NCI-H2171 treated with DMSO at 0.1 percent for 48 hours (cell line): ENCODE measurements around the gene NUDT21.
"Not testable (repeated sequence)": the region's sequence is repeated elsewhere in the genome, so short reads cannot be mapped to it uniquely, and the experiment has no call there.

Experiments used
- DNase-seq: peaks from one replicate; lab custom pipeline; 2025; lab: John Stamatoyannopoulos, UW

The NUDT21 gene

DNA sequence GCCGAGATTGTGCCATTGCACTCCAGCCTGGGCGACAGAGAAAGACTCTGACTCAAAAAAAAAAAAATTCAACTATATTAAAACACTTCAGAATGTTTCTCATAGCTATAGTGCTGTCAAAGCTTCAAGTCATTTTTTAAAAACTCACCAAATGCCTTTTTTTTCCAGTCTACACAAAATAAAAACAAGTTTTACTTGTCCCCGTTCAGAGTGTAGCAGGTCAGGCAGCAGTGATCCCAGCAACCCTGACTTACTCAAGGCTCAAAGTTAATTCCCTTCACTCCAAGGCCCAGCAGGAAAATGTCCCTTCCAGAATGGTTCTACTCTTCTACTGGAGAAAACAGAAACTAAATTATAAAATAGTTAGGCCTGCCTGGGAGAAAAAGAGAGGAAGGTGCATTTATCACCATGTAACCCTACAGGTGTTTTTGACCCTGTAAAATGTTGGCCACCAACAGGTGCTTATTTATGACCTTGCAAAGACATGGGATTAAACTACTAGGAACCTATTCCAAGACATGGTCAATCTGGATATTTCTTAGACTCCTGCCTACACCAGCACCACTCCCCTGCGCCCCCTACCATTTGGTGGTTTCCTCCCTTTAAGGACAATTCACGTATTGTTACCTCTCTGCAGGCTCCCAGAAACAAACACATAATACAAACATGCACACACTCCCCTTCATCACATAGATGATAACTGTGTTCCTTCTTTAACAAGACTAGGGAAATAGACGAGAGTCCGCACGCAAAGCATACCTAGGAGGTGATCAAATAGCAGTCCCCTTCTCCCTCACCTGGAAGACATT lies 31.2 kb downstream of the NUDT21 start:
- no peak for DNase-seq

DNA sequence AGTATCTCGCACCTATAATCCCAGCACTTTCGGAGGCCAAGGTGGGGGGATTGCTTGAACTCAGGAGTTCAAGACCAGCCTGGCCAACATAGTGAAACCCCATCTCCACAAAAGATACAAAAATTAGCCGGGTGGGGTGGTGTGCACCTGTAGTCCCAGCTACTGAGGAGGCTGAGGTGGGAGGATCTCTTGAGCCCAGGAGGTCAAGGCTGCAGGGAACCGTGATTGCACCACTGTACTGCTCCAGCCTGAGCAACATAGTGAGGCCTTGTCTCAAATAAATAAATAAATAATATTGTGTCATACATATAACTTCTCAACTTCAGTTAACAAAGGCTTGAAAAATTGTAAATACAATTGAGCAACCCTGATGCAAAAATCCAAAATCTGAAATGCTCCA lies 34.0 kb downstream of the NUDT21 start:
- no peak for DNase-seq

DNA sequence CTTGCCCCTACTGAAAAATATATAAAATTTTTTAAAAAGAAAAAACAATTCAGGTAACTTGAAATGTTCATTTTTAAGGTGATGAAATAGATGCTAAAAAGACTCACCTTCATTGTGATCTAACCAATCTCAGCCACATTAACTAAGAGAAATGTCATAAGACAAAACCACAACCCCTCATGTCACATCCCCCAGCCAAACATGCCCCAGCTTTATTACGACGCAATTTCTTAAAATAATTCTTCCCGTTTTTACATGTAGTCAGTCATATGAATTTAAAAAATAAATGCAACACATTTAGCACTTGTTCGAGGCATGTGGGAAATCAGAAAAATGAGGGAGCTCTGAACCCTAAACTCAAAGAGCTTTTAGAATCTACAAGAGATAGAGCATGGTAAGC lies 35.3 kb downstream of the NUDT21 start:
- no peak for DNase-seq

DNA sequence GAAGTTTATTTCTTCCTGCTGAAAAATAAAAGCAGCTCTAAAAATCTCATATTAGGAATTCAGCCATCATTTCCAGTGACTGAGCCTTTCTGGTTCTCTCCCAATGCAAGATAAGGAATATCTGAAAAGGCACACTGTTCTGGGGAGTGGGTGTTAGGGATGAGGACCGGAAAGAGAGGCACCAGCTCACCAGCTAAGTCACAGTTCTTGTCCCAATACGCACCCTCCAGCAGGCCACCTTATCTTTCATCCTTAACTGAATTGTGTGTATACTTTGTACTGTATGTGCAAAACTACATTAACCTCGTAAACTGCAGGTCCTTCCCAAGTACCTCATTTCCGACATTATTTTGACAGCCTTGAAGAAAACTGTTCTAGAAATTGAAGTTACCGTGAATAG lies 36.8 kb downstream of the NUDT21 start:
- no peak for DNase-seq

DNA sequence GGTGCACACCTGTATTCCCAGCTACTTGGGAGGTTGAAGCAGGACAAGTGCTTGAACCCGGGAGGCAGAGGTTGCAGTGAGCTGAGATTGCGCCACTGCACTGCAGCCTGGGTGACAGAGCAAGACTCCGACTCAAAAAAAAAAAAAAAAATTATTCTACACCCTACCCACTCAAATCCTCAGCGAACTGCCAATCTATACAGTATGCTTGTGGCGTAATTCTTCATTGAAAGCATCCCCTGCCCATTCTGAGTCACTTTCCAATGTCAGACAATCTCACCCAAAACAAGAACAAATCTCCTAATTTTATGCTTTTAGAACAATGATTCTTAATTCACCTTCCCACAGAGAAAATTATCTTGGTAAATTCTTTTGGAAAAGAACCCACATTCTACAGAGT lies 37.8 kb downstream of the NUDT21 start:
- no peak for DNase-seq

DNA sequence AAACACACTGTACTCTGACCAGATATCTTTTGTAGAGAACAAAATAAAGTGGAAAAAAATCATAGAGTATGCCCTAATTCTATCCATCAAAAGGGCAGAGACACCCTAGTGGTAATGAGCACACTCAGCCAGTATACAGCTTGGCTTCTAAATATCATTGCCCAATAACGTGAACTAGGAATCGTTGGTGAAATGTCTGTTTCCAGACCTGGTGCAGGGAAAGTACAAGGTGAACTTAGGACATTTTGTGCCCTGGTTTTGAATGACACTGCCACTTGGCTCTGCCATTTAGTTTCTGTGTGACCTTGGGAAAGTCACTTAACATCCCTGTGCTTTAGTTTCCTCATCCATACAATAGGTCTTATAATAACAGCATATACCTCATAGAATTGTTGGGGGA lies 39.5 kb downstream of the NUDT21 start:
- DNase-seq: no peak

DNA sequence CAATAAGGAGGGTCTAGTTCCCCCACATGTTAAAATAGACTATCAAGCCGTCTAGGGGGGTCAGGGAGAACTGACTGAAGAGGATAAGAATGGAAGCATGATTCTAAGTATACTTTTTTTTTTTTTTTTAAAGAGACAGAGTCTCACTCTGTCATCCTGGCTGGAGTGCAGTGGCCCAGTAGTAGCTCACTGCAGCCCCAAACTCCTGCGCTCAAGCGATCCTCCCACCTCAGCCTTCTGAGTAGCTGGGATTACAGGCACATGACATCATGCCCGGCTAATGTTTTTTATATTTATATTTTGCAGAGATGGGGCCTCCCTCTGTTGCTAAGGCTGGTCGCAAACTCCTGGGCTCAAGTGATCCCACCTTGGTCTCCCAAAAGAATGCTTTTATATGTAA lies 40.0 kb downstream of the NUDT21 start:
- no peak for DNase-seq

DNA sequence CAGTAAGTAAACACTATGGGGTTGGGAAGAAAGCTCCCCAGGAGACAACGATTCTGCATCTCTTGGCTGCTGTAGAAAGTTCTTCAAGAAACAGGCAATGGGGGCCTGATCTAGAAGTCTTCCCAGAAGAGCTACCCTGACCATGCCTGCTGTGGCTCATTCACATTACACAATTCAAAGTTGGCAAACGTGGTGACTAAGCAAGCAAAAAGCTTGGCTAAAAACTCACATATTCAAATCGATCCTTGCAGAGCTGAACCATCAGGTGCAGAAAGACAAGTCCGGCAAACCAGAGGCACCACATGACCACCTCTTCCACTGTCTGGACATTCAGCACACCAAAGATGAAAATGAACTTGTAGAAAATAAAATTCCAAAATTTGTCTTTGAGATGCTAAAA lies 41.9 kb downstream of the NUDT21 start:
- no peak for DNase-seq

DNA sequence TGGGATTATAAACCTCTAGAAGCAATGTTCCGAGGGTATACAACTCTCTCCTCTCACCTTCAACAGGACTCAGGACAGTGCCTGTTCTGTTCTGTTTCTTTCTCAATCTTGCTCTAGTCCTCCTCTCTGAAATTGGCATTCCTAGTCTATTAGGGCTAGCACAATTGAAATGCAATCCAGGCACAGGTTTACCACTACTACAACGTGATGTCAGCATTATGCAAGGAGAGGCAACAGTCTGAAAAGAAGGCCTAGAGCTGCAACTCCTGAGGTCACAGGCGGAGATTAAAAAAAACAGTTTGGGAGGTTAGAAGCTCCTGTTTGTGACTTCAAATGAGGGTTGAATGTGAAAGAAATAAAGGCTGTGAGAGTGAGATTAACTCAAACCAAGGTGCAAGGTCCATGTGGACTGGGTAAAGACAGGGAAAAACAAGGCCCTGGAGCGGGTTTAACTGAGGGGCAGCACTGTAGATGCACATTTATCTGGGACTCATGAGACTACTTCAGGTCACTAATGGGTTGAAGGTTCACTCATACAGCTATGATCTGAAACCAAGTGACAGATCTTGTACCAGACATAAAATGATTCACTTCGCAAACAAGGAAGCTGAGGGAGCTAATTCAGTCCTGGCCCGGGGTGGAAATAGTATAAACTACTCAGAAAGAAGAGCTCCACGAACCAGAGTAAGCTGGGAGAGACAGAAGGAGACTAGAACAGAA lies 42.6 kb downstream of the NUDT21 start:
- DNase-seq: no peak

DNA sequence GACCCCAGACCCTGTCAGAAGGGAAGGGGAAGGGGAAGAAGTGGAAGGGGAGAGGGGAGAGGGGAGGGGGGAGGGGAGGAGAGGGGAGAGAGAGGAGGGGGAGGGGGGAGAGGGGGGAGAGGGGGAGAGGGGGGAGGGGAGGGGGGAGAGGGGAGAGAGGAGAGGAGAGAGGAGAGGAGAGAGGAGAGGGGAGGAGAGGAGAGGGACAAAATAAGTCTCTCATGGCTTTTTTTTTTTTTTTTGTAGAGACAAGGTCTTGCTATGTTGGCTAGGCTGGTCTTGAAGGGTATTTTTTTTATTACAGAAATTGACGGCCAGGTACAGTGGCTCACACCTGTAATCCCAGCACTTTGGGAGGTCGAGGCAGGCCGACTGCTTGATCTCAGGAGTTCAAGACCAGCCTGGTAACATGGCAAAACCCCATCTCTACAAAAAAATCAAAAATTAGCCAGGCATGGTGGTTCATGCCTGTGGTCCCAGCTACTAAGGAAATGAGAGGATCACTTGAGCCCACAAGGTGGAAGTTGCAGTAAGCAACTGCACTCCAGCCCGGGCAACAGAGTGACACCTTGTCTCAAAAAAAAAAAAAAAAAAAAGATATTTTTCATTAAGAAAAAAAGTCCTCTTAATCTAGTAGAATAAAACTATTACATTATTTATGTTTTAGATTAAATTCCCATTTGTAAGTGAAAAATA lies 45.0 kb downstream of the NUDT21 start:
- DNase-seq: no peak

DNA sequence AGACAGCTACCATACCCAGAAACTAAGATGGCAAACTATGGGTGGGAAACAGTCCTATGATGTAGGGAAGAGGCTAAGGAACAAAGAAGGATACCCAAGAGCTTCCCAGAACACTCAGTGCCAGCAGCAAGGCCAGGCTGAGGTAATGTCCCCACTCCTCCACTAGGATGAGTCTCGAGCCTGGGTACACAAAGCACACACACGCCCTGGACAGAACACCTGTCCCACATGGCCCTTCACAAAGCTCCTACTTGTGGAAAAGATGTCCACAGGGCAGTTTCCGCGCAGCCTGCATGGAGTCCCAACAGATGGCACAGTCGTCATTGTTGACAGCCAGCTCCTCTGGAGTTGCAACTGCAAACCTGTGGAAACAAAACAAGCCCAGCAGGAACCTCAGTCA lies 49.6 kb downstream of the NUDT21 start:
- peak; percentile 91 for DNase-seq

DNA sequence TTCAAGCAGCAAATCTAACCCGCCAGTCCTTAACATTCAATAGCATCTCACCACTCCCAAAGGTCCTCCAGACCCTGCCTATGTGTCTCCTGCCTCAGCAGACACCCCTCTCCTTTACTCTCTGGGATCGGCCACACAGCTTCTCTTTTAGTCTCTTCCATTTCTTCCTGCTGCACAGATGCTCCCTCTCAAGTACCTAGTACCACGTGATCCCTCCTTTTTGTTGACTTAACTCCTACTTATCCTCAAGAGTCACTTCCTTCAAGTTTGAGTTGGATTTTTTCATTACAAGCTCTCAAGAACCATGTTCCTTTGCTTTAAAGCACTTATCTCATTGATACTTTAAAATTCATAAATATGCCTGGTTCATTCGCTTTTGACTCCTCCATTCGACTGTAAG lies 50.7 kb downstream of the NUDT21 start:
- DNase-seq: peak; percentile 92

DNA sequence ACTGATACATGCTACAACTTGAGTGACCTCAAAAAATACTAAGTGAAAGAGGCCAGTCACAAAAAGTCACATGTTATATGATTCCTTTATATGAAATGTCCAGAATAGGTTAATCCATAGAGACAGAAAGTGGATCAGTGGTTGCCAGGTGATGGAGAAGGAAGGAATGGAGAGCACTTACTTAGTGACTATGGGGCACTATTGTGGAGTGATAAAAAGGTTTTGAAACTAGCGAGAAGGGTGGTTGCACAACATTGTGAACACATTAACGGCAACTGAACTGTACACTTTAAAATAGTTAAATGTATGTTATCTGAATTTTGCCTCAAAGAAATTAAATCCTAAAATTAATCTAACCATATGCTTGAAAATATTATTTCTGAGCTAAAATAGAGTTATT lies 51.6 kb downstream of the NUDT21 start:
- DNase-seq: no peak

DNA sequence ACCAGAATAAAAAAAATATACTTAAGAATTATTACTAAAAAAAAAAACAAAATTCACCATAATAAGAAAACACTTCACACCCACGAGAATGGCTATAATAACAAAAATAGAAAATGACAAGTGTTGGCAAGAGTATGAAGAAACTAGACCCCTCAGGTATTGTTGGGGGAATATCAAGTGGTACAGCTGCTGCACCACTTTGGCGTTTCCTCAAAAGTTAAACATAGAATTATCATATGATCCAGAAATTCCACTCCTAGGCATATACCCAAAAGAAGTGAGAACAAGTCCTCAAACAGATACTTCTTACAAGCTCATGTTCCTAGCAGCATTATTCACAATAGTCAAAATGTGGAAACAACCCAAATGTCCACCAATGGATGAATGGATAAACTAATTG lies 52.1 kb downstream of the NUDT21 start:
- DNase-seq: no peak

DNA sequence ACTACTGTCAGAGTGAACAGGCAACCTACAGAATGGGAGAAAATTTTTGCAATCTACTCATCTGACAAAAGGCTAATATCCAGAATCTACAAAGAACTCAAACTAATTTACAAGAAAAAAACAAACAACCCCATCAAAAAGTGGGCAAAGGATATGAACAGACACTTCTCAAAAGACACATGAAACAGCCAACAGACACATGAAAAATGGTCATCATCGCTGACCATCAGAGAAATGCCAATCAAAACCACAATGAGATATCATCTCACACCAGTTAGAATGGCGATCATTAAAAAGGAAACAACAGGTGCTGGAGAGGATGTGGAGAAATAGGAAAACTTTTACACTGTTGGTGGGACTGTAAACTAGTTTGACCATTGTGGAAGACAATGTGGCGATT lies 54.4 kb downstream of the NUDT21 start:
- DNase-seq: not testable (repeated sequence)

DNA sequence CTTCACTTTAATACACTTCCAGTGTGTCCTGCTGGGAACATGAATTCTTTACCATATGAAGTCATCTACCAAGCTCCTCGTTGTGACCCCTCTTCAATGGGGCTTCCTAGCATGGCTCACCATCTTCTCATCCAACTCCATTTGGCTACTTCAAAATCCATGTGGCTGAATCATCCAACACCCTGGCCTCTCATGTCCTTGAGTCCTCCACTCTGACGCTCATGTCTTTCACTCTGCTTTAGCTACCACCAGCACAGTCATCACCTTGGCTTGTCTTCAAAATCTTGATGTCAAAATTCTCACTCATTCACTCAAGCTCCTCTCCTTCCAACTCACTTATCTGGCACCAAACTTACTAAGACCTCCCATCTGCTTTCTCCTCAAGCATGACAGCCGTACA lies 61.6 kb downstream of the NUDT21 start:
- no peak for DNase-seq

DNA sequence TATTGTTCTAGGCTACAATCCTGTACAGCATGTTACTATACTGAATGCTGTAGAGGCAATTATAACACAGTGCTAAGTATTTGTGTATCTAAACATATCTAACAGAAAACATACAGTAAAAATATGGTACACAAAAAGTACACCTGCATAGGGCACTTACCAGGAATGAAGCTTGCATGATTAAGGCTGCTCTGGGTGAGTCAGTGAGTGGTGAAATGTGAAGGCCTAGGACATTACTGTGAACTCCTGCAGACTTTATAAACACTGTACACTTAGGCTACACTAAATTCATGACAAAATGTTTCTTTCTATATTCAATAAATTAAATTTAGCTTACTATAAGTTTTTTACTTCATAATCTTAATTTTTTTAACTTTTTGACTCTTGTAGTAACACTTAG lies 62.9 kb downstream of the NUDT21 start:
- no peak for DNase-seq

DNA sequence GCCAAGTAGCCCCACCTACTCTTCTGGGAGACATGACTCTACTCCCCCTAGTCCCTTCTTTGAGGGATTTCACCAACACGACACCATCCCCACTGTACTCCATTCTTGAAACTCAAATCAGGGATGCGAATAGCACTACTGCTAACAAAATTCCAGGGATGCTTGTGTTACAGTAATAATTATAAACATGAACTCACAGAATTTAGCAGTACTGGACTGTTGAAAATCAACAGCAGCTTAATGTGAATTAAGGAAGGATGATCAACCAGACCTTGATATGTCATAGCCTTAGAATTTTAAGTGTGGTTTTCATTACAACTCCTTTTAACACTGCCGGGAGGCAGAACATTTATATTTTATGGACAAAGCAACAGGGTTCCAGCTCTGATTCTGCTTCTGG lies 63.7 kb downstream of the NUDT21 start:
- DNase-seq: no peak

DNA sequence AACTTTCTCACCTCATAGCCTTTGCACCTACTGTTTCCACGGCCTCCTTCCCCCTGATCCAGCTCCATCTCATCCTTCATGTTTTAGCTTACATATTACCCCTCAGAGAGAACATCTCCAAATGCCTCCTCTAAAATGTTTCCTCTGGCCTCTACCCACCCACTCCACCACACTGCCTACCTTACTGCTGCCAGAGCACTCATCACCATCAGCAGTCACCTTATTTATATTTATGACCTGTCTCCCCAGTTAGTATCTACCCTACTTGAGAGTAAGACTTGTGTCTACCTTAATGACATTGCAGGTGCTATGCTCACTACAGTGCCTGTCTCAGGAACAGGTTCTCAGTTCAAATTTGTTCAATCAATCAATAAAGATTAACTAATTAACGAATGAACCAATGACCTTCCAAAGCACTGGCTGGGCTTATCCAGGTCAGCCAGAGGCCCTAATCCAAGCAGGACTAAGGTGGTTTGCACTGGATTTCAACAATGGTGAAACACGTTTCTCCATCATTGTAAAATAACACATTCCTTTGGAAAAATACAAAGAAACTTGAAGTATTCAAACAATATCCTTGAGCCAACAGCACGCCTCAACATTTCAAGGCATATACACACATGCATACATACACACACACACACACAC lies 66.9 kb downstream of the NUDT21 start:
- no peak for DNase-seq

DNA sequence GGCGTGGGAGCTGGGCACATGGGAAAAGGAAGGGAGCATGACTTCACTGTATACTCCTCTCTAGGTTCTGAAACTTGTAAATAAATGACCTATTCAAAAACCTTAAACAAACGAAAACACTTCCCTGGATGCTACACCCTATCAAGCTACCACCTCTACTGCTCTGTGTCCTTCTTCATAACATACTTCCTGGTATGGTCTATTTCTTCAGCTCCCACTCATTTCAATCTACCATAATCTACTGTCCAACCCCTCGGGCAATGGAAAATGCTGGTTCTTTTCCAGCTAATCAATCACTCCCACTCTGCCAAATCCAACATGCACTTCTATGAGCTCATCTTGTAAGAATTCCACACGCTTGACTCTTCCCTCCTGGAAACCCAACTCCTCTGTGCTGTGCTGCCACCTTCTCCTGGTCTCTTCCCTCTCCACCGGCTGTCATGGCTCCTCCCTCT lies 68.2 kb downstream of the NUDT21 start:
- DNase-seq: no peak

DNA sequence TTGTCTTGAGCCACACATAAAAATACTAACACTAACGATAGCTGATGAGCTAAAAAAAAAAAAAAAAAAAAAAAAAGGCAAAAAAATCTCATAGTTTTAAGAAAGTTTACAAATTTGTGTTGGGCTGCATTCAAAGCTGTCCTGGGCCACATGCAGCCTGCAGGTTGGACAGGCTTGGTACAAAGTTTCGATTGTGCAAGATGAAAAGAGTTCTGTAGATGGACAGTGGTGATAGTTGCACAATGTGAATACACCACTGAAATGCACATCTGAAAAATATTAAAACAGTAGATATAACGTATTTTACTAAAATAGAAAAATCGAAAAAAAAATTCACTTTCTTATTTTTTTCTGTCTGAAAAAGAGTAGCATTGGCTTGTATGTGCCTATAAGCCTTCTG lies 68.7 kb downstream of the NUDT21 start:
- DNase-seq: no peak

DNA sequence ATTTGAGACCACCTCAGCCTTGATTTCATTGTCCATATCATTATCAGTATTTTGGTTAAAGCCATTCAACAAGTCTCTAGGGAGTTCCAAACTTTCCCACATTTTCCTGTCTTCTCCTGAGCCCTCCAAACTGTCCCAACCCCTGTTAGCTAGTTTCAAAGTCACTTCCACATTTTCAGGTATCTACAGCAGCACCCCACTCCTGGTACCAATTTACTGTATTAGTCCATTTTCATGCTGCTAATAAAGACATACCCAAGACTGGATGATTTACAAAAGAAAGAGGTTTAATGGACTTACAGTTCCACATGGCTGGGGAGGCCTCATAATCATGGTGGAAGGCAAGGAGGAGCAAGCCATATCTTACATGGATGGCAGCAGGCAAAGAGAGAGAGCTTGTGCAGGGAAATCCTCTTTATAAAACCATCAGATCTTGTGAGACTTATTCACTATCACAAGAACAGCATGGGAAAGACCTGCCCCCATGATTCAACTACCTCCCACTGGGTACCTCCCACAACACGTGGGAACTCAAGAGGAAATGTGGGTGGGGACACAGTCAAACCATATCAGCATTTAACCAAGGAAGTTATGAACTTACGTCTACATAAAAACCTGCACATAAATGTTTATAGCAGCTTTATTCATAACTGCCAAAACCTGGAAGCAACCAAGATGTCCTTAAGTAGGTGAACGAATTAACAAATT lies 70.2 kb downstream of the NUDT21 start:
- not testable (repeated sequence) for DNase-seq
